Ishikawa (cell line): ENCODE results near the gene CLEC3B.

Experiments used
- CREB1 ChIP-seq: IDR thresholded peaks from 2 replicates; pipeline ENCODE4 v1.6.1; 2012; ENCODE audit warnings: low read depth
- EGR1 ChIP-seq: IDR thresholded peaks from 2 replicates; pipeline ENCODE4 v1.6.1; 2012
- EP300 ChIP-seq: IDR thresholded peaks from 2 replicates; pipeline ENCODE4 v1.6.1; 2012; ENCODE audit warnings: borderline replicate concordance
- FOXM1 ChIP-seq: IDR thresholded peaks from 2 replicates; pipeline ENCODE4 v1.6.1; 2012; ENCODE audit warnings: low read depth, borderline replicate concordance
- RAD21 ChIP-seq: IDR thresholded peaks from 2 replicates; pipeline ENCODE4 v1.6.1; 2012; ENCODE audit warnings: low read depth
- TAF1 ChIP-seq: IDR thresholded peaks from 2 replicates; pipeline ENCODE4 v1.6.1; 2012; ENCODE audit warnings: low read depth, mild to moderate bottlenecking
- TEAD4 ChIP-seq: IDR thresholded peaks from 2 replicates; pipeline ENCODE4 v1.6.1; 2012
- YY1 ChIP-seq: IDR thresholded peaks from 2 replicates; pipeline ENCODE4 v1.6.1; 2012; ENCODE audit warnings: low read depth
- ZBTB7A ChIP-seq: IDR thresholded peaks from 2 replicates; pipeline ENCODE4 v1.6.1; 2012; ENCODE audit warnings: low read depth
- TF ChIP-seq, protein P1 (sequence below): IDR thresholded peaks from 2 replicates; pipeline ENCODE4 v1.6.1; 2012
- TF ChIP-seq, protein P2 (sequence below): IDR thresholded peaks from 2 replicates; pipeline ENCODE4 v1.6.1; 2012; ENCODE audit warnings: low read depth, mild to moderate bottlenecking

DNA sequence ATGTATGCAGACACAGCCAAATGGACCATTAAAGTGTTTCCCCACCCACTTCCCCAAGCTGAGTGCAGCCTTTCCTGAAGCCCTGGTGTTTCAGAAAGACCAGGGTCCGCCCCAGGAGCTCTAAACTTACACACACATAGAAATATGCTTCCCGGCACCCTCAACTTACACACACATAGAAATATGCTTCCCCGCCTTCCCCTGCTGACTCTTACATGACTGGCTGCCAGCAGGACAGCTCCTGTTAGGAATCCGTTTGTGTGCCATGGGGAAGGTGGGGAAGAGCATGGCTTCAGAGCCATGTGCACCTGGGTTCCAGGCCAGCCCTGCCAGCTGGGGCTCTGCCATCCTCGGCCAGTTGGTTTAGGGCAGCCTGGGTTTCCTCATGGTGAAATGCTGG lies 3.6 kb downstream of the CLEC3B start:
- TF ChIP-seq, protein P1, sequence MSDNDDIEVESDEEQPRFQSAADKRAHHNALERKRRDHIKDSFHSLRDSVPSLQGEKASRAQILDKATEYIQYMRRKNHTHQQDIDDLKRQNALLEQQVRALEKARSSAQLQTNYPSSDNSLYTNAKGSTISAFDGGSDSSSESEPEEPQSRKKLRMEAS: no peak
- TF ChIP-seq YY1: no peak
- no peak for TF ChIP-seq RAD21
- no peak for TF ChIP-seq EP300
- TF ChIP-seq TAF1: no peak
- TF ChIP-seq CREB1: no peak
- TF ChIP-seq EGR1: no peak
- no peak for TF ChIP-seq TEAD4
- TF ChIP-seq, protein P2, sequence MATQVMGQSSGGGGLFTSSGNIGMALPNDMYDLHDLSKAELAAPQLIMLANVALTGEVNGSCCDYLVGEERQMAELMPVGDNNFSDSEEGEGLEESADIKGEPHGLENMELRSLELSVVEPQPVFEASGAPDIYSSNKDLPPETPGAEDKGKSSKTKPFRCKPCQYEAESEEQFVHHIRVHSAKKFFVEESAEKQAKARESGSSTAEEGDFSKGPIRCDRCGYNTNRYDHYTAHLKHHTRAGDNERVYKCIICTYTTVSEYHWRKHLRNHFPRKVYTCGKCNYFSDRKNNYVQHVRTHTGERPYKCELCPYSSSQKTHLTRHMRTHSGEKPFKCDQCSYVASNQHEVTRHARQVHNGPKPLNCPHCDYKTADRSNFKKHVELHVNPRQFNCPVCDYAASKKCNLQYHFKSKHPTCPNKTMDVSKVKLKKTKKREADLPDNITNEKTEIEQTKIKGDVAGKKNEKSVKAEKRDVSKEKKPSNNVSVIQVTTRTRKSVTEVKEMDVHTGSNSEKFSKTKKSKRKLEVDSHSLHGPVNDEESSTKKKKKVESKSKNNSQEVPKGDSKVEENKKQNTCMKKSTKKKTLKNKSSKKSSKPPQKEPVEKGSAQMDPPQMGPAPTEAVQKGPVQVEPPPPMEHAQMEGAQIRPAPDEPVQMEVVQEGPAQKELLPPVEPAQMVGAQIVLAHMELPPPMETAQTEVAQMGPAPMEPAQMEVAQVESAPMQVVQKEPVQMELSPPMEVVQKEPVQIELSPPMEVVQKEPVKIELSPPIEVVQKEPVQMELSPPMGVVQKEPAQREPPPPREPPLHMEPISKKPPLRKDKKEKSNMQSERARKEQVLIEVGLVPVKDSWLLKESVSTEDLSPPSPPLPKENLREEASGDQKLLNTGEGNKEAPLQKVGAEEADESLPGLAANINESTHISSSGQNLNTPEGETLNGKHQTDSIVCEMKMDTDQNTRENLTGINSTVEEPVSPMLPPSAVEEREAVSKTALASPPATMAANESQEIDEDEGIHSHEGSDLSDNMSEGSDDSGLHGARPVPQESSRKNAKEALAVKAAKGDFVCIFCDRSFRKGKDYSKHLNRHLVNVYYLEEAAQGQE: no peak
- TF ChIP-seq FOXM1: no peak
- no peak for TF ChIP-seq ZBTB7A
